AG09309 (cell line): ENCODE results near the gene ACACA.

Source experiments
- DNase-seq: peaks from one replicate; pipeline ENCODE4 v3.0.0-alpha.2; 2010; ENCODE audit warnings: low read depth
- H3K4me3 ChIP-seq: 2 replicates; pipeline ENCODE4 v1.5.1; 2011; ENCODE audit warnings: mild to moderate bottlenecking, low read depth, low read length, moderate library complexity; ENCODE audit not compliant: control insufficient read depth
- TF ChIP-seq, protein P1 (sequence below): IDR thresholded peaks from 2 replicates; pipeline ENCODE4 v1.5.1; 2011; ENCODE audit warnings: mild to moderate bottlenecking, low read depth, low read length, inconsistent platforms; ENCODE audit not compliant: insufficient read depth, control insufficient read depth; ENCODE audit errors: missing control alignments

ACACA gene

GRCh38 chr17:37197336-37197735 lies 209.3 kb downstream of the ACACA start:
- TF ChIP-seq, protein P1, sequence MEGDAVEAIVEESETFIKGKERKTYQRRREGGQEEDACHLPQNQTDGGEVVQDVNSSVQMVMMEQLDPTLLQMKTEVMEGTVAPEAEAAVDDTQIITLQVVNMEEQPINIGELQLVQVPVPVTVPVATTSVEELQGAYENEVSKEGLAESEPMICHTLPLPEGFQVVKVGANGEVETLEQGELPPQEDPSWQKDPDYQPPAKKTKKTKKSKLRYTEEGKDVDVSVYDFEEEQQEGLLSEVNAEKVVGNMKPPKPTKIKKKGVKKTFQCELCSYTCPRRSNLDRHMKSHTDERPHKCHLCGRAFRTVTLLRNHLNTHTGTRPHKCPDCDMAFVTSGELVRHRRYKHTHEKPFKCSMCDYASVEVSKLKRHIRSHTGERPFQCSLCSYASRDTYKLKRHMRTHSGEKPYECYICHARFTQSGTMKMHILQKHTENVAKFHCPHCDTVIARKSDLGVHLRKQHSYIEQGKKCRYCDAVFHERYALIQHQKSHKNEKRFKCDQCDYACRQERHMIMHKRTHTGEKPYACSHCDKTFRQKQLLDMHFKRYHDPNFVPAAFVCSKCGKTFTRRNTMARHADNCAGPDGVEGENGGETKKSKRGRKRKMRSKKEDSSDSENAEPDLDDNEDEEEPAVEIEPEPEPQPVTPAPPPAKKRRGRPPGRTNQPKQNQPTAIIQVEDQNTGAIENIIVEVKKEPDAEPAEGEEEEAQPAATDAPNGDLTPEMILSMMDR = no peak
- DNase-seq = no peak
- no peak overlapping the region for H3K4me3 ChIP-seq

GRCh38 chr17:37194208-37194607 lies 212.4 kb downstream of the ACACA start:
- no peak overlapping the region for H3K4me3 ChIP-seq
- no peak for DNase-seq
- TF ChIP-seq, protein P1 = no peak

- TF ChIP-seq, protein P1 = no peak
- H3K4me3 ChIP-seq = no peak overlapping the region
- no peak for DNase-seq
These were observed 215.4 kb downstream of the ACACA start for GRCh38 chr17:37191219-37191618.

DNA sequence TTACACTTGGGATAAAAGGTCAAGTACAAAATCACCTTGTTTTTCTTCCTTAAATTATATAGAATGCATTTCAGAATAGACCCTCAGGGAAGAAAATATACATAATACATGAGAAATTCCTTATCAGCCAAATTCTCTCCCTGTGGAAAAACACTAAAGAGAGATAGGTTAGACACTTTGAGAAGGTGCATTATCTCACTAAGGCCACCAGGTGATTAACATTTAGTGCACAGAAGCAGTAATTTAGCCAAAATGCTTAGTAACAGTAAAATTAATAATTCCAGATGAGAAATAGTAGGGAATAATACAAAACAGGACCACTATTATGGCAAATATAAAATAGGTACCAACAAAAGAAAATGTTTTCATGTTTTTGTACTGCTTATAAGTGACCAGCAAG lies 216.1 kb downstream of the ACACA start:
- DNase-seq = no peak
- no peak overlapping the region for H3K4me3 ChIP-seq
- TF ChIP-seq, protein P1 = no peak

- TF ChIP-seq, protein P1 = no peak
- DNase-seq = no peak
- no peak overlapping the region for H3K4me3 ChIP-seq
These were observed 218.5 kb downstream of the ACACA start for GRCh38 chr17:37188157-37188556.

- TF ChIP-seq, protein P1 = no peak
- H3K4me3 ChIP-seq = no peak overlapping the region
- DNase-seq = peak; percentile 25
These were observed 219.4 kb downstream of the ACACA start for GRCh38 chr17:37187262-37187661.
